ENCODE data around the gene FOXB2.
A peak's percentile ranks its signal among the peaks of the same experiment; 100 is the strongest.

GRCh38 chr9:77019236-77019925, at the start of gene FOXB2:
- TF ChIP-seq CTCF (IDR thresholded peaks at IDR 0.05; ENCODE audit: extremely low read depth in 1 of 2, insufficient read depth in 1 of 2, low read depth in 1 of 2, low read length in 2 of 2) (no peak), POLR2AphosphoS5 (IDR thresholded peaks at IDR 0.05; ENCODE audit: insufficient read depth, low read depth, low read length) (no peak), POLR2A (IDR thresholded peaks at IDR 0.05; ENCODE audit: low read depth, low read length) (no peak), EZH2 (IDR thresholded peaks at IDR 0.05; ENCODE audit: borderline replicate concordance, low read depth, low read length, severe bottlenecking) (peak; percentile 98), GATA2 (IDR thresholded peaks at IDR 0.05; ENCODE audit: insufficient read depth, insufficient read length, low read depth, low read length) (no peak), FOS (IDR thresholded peaks at IDR 0.05; ENCODE audit: borderline replicate concordance, insufficient read depth, low read length) (no peak)
